GM19468 (cell line): ENCODE results near the gene UBE2M.

ENCODE experiments used
- ATAC-seq: cut with Tn5 transposase; IDR thresholded peaks from one replicate; pipeline ENCODE4 v1.9.1; 2021; ENCODE audit warnings: mild to moderate bottlenecking, moderate library complexity, moderate number of reproducible peaks; ENCODE audit not compliant: unreplicated experiment; ENCODE audit errors: extremely low read depth

Gene UBE2M

GRCh38 chr19:58572026-58572817 is 13.8 kb upstream of the UBE2M start:
- no peak for ATAC-seq

GRCh38 chr19:58571575-58571947 is 13.2 kb upstream of the UBE2M start:
- no peak for ATAC-seq

GRCh38 chr19:58570770-58571574 is 12.6 kb upstream of the UBE2M start:
- no peak for ATAC-seq

- no peak for ATAC-seq
Observed at GRCh38 chr19:58569943-58570670, 11.7 kb upstream of the UBE2M start.

- ATAC-seq: no peak
Observed at GRCh38 chr19:58569191-58569942, 11.0 kb upstream of the UBE2M start.

- ATAC-seq: no peak
Observed at GRCh38 chr19:58568453-58569130, 10.2 kb upstream of the UBE2M start.

GRCh38 chr19:58566989-58567388 is 8.6 kb upstream of the UBE2M start:
- no peak for ATAC-seq

GRCh38 chr19:58563823-58564222 is 5.4 kb upstream of the UBE2M start:
- ATAC-seq: no peak

GRCh38 chr19:58563034-58563573 is 4.7 kb upstream of the UBE2M start:
- no peak for ATAC-seq

GRCh38 chr19:58562122-58563033 is 4.0 kb upstream of the UBE2M start:
- ATAC-seq: no peak

- ATAC-seq: no peak
Observed at GRCh38 chr19:58561373-58562121, 3.1 kb upstream of the UBE2M start.

- ATAC-seq: no peak
Observed at GRCh38 chr19:58560921-58561320, 2.5 kb upstream of the UBE2M start.

GRCh38 chr19:58560007-58560887 is 1.8 kb upstream of the UBE2M start:
- ATAC-seq: no peak

GRCh38 chr19:58559275-58560006 is 1.0 kb upstream of the UBE2M start:
- no peak for ATAC-seq

- peak; percentile 45 for ATAC-seq
Observed at GRCh38 chr19:58558623-58559274, 338 bp upstream of the UBE2M start.
